Stomach (tissue), 4 donors: Measurements from ENCODE around the gene GARS1.

Source experiments
- CTCF ChIP-seq, 7 experiments: fragments of 450-650 bp in 4 of 7; fragments of 200-600 bp in 3 of 7; sonication (generic) in 3 of 7; IDR thresholded peaks; one replicate each; pipeline ENCODE4 v1.5.1; 2016 to 2019; ENCODE audit warnings: antibody characterized with exemption in 7 of 7, control low read depth in 2 of 7, mild to moderate bottlenecking in 1 of 7
- POLR2A ChIP-seq, 4 donors: fragments of 450-650 bp; IDR thresholded peaks; one replicate each; pipeline ENCODE4 v1.6.1; 2016; ENCODE audit warnings: antibody characterized with exemption in 4 of 4, control low read depth in 2 of 4, mild to moderate bottlenecking in 1 of 4, moderate library complexity in 1 of 4
- POLR2AphosphoS5 ChIP-seq, 3 donors: sonication (generic); formaldehyde crosslinking; IDR thresholded peaks; one replicate each; pipeline ENCODE4 v1.6.1; 2016; ENCODE audit warnings: antibody characterized with exemption in 3 of 3

- TF ChIP-seq CTCF (IDR thresholded peaks at IDR 0.05) (no peak), POLR2A (IDR thresholded peaks at IDR 0.05) (no peak), POLR2AphosphoS5 (IDR thresholded peaks at IDR 0.05) (no peak)
Measured at GRCh38 chr7:30553546-30553945, 41.1 kb upstream of the GARS1 start.
